CD1c-positive myeloid dendritic cell (primary cell): ENCODE measurements around the gene AQP12B.
"Not testable (repeated sequence)": the region's sequence is repeated elsewhere in the genome, so short reads cannot be mapped to it uniquely, and the experiment has no call there.

Experiments used
- DNase-seq: peaks from one replicate; pipeline ENCODE4 v3.0.0-alpha.2; 2016; ENCODE audit errors: extremely low spot score

The AQP12B gene

GRCh38 chr2:240683329-240683979 lies 769 bp upstream of the AQP12B start:
- not testable (repeated sequence) for DNase-seq

- not testable (repeated sequence) for DNase-seq
Measured at GRCh38 chr2:240680185-240680584, 2.5 kb downstream of the AQP12B start.

- DNase-seq = not testable (repeated sequence)
Measured at GRCh38 chr2:240678909-240679308, 3.8 kb downstream of the AQP12B start.

- not testable (repeated sequence) for DNase-seq
Measured at GRCh38 chr2:240678043-240678442, 4.6 kb downstream of the AQP12B start.

GRCh38 chr2:240675345-240675744 lies 7.3 kb downstream of the AQP12B start:
- DNase-seq = not testable (repeated sequence)

- not testable (repeated sequence) for DNase-seq
Measured at GRCh38 chr2:240674461-240675184, 8.1 kb downstream of the AQP12B start.

GRCh38 chr2:240672701-240673190 lies 9.9 kb downstream of the AQP12B start:
- DNase-seq = no peak

GRCh38 chr2:240672076-240672700 lies 10.5 kb downstream of the AQP12B start:
- DNase-seq = no peak

- no peak for DNase-seq
Measured at GRCh38 chr2:240670950-240671349, 11.7 kb downstream of the AQP12B start.

- DNase-seq = no peak
Measured at GRCh38 chr2:240670402-240670801, 12.3 kb downstream of the AQP12B start.

- DNase-seq = no peak
Measured at GRCh38 chr2:240664622-240665021, 18.1 kb downstream of the AQP12B start.

- peak; percentile 48 for DNase-seq
Measured at GRCh38 chr2:240663546-240664190, 19.0 kb downstream of the AQP12B start.

GRCh38 chr2:240662681-240663080 lies 20.0 kb downstream of the AQP12B start:
- no peak for DNase-seq

GRCh38 chr2:240659883-240660282 lies 22.8 kb downstream of the AQP12B start:
- not testable (repeated sequence) for DNase-seq

- peak; percentile 49 for DNase-seq
Measured at GRCh38 chr2:240655931-240656886, 26.5 kb downstream of the AQP12B start.

- no peak for DNase-seq
Measured at GRCh38 chr2:240651185-240651584, 31.5 kb downstream of the AQP12B start.

GRCh38 chr2:240650254-240650965 lies 32.3 kb downstream of the AQP12B start:
- no peak for DNase-seq

- DNase-seq = no peak
Measured at GRCh38 chr2:240649331-240649730, 33.4 kb downstream of the AQP12B start.

GRCh38 chr2:240648650-240649275 lies 33.9 kb downstream of the AQP12B start:
- no peak for DNase-seq

GRCh38 chr2:240648155-240648649 lies 34.5 kb downstream of the AQP12B start:
- DNase-seq = no peak
